Measurements from ENCODE around the gene OR4K14. TPM values are rescaled to one million over a fixed set of nuclear protein-coding genes. Genes with fewer than 3 reads are reported as not detected.

The OR4K14 gene
- total RNA-seq: not detected in 2 replicates

GRCh38 chr14:20019257-20019865 lies at the start of gene OR4K14:
TSS of gene OR4K14 (minus strand) at chr14:20019307. CDS start at chr14:20015193, 4,114 bp downstream.

GRCh38 chr14:20059745-20060144 lies 40.6 kb upstream of the OR4K14 start, which contains the start of gene OR4L1:
TSS of gene OR4L1 (plus strand) at chr14:20060045. CDS start at chr14:20060045, 0 bp downstream.

GRCh38 chr14:20035938-20036337 lies 16.8 kb upstream of the OR4K14 start, which contains the start of gene OR4K13:
TSS of gene OR4K13 (minus strand) at chr14:20036038. CDS start at chr14:20034758, 1,280 bp downstream.

GRCh38 chr14:20001863-20002262 lies 17.2 kb downstream of the OR4K14 start, which contains the start of gene OR4Q2:
TSS of gene OR4Q2 (plus strand) at chr14:20002163.

GRCh38 chr14:19975291-19975690 lies 43.8 kb downstream of the OR4K14 start, which contains the start of gene OR4K15:
TSS of gene OR4K15 (plus strand) at chr14:19975591. CDS start at chr14:19975591, 0 bp downstream.

Other genes starting within 250 kb of the OR4K14 start
- gene OR4M1, start 245.8 kb downstream of the OR4K14 start, total RNA-seq: not detected in 2 replicates
- not detected in 2 replicates for gene OR4N2, start 215.5 kb downstream of the OR4K14 start, total RNA-seq
- gene OR4K2, start 144.2 kb downstream of the OR4K14 start, total RNA-seq: not detected in 2 replicates
- not detected in 2 replicates for gene OR4K5, start 98.7 kb downstream of the OR4K14 start, total RNA-seq
- not detected in 2 replicates for gene OR4K1, start 88.4 kb downstream of the OR4K14 start, total RNA-seq
- gene OR4K15, start 43.7 kb downstream of the OR4K14 start, total RNA-seq: not detected in 2 replicates
- not detected in 2 replicates for gene OR4Q2, start 17.1 kb downstream of the OR4K14 start, total RNA-seq
- gene OR4K13, start 16.7 kb upstream of the OR4K14 start, total RNA-seq: not detected in 2 replicates
- gene OR4L1, start 40.7 kb upstream of the OR4K14 start, total RNA-seq: not detected in 2 replicates
- not detected in 2 replicates for gene OR4K17, start 91.4 kb upstream of the OR4K14 start, total RNA-seq
- not detected in 2 replicates for gene OR4N5, start 119.5 kb upstream of the OR4K14 start, total RNA-seq
- gene OR11G2, start 171.6 kb upstream of the OR4K14 start, total RNA-seq: not detected in 2 replicates
- not detected in 2 replicates for gene OR11H6, start 204.4 kb upstream of the OR4K14 start, total RNA-seq
- not detected in 2 replicates for gene OR11H7, start 209.7 kb upstream of the OR4K14 start, total RNA-seq
- not detected in 2 replicates for gene OR11H4, start 220.0 kb upstream of the OR4K14 start, total RNA-seq